Esophagus squamous epithelium (tissue), 5 donors: ENCODE results near the gene KCNC3. TPM values are rescaled to one million over a fixed set of nuclear protein-coding genes. Genes with fewer than 3 reads are reported as not detected.

ENCODE experiments used
- DNase-seq: peaks from one replicate; lab custom pipeline; 2025; lab: John Stamatoyannopoulos, UW
- H3K27ac ChIP-seq, 4 donors: fragments of 200-600 bp; sonication (generic); one replicate each; pipeline ENCODE4 v1.5.1; 2016 to 2019; ENCODE audit warnings: mild to moderate bottlenecking in 1 of 4
- H3K27me3 ChIP-seq, 4 donors: fragments of 200-600 bp; sonication (generic); 1 replicate in 3 of 4; 2 replicates in 1 of 4; pipeline versions ENCODE4 v1.5.1 to v1.6.0; 2017 to 2021; ENCODE audit warnings: antibody characterized with exemption in 1 of 4
- H3K36me3 ChIP-seq, 3 donors: fragments of 200-600 bp; sonication (generic); one replicate each; pipeline ENCODE4 v1.5.1; 2016 to 2019
- H3K4me1 ChIP-seq, 3 donors: fragments of 200-600 bp; sonication (generic); one replicate each; pipeline ENCODE4 v1.5.1; 2017 to 2019
- H3K4me3 ChIP-seq, 4 donors: fragments of 200-600 bp; sonication (generic); 1 replicate in 3 of 4; 2 replicates in 1 of 4; pipeline ENCODE4 v1.5.1; 2016 to 2019; ENCODE audit warnings: mild to moderate bottlenecking in 2 of 4, moderate library complexity in 1 of 4
- H3K9me3 ChIP-seq, 3 donors: fragments of 200-600 bp; sonication (generic); one replicate each; pipeline ENCODE4 v1.5.1; 2016 to 2019
- POLR2A ChIP-seq, 4 donors: fragments of 450-650 bp; IDR thresholded peaks; one replicate each; pipeline ENCODE4 v1.6.1; 2017; ENCODE audit warnings: antibody characterized with exemption in 4 of 4, mild to moderate bottlenecking in 4 of 4, moderate library complexity in 3 of 4
- WGBS, 2 donors: methylation state at CpG; one replicate each; pipeline ENCODE4 v1.1.5; 2018; 5-methylcytosine and 5-hydroxymethylcytosine counted together
- intact Hi-C: fragments of 100-400 bp; cut with DNase I; formaldehyde crosslinking; loops from one replicate; pipeline ENCODE4 v1.15.0; 2022
- total RNA-seq, 4 donors: library from RNA; depleted of rRNA; stranded (reverse); fragments of >200 nt; gene quantifications; one replicate each; pipeline ENCODE4 v1.1.0, GENCODE V29; 2016
- TF ChIP-seq, protein P1 (sequence below), 6 experiments: fragments of 450-650 bp in 4 of 6; fragments of 200-600 bp in 2 of 6; sonication (generic) in 2 of 6; IDR thresholded peaks; one replicate each; pipeline ENCODE4 v1.5.1; 2016 to 2019; ENCODE audit warnings: antibody characterized with exemption in 6 of 6, mild to moderate bottlenecking in 4 of 6, moderate library complexity in 4 of 6
- donor health status: DM: yes; HTN: yes; CAD: no.

KCNC3 gene
- total RNA-seq, 4 donors from 2014 or later, result 0.48 to 0.87 (median 0.57) TPM; not detected in 1

DNA sequence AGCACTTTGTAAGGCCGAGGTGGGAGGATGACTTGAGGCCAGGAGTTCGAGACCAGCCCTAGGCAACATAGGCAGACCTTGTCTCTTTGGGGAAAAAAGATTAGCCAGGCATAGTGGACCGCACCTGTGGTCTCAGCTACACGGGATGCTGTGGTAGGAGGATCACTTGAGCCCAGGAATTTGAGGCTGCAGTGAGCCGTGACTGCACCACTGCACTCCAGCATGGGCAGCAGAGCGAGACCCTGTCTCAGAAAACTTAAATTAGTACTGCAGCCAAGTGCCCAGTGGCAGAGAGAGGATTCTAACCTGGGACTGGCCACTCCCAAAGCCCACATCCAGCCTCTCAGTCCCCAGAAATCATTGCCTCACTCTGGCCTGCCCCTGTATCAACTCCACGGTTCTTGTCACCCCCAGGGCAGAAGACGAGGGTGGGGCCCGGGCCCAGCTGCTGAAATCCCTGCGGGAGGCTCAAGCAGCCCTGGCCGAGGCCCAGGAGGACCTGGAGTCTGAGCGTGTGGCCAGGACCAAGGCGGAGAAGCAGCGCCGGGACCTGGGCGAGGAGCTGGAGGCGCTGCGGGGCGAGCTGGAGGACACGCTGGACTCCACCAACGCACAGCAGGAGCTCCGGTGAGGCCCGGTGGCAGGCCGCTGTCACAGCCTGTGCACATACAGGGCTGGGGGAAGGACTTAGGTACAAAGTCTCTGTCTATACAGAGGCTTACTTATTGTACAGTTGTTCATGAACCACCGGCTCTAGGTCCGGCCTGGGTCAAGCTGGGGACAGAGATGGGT is 53.4 kb downstream of the KCNC3 start:
- Histone ChIP-seq H3K27ac (no peak overlapping the region), H3K4me3 (no peak overlapping the region), H3K9me3 (no peaks in the 10 kb centered on the region), H3K27me3 (peaks cover 0 to 26% (median 0%) of the 10 kb centered on the region in 4 donors), H3K4me1 (no peaks in the 10 kb centered on the region), H3K36me3 (peaks cover 0 to 85% (median 0%) of the 10 kb centered on the region in 3 donors)
- intact Hi-C loops, result no loop called here
- DNase-seq, result no peak
- TF ChIP-seq POLR2A (IDR thresholded peaks at IDR 0.05), result no peak
- TF ChIP-seq, protein P1, sequence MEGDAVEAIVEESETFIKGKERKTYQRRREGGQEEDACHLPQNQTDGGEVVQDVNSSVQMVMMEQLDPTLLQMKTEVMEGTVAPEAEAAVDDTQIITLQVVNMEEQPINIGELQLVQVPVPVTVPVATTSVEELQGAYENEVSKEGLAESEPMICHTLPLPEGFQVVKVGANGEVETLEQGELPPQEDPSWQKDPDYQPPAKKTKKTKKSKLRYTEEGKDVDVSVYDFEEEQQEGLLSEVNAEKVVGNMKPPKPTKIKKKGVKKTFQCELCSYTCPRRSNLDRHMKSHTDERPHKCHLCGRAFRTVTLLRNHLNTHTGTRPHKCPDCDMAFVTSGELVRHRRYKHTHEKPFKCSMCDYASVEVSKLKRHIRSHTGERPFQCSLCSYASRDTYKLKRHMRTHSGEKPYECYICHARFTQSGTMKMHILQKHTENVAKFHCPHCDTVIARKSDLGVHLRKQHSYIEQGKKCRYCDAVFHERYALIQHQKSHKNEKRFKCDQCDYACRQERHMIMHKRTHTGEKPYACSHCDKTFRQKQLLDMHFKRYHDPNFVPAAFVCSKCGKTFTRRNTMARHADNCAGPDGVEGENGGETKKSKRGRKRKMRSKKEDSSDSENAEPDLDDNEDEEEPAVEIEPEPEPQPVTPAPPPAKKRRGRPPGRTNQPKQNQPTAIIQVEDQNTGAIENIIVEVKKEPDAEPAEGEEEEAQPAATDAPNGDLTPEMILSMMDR (IDR thresholded peaks at IDR 0.05), result no peak
- 70 to 74% methylated on average over 7 to 11 of the region's 26 CpGs for WGBS, 2 donors

DNA sequence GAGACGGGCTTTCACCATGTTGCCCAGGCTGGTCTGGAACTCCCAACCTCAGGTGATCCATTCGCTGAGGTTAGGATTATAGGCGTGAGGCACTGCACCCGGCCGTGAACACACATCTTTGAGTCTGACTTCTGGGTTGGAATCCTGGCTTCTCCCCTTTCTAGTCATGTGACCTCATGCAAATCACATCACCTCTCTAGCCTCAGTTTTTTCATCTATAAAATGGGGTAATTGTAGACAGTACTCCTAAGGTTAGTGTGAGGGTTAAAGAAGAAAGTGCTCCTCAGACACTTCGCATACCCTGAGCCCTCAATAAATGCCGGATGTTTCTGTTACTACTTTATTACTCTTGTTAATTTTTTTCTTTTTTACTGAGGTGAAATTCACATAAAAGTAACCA is 55.4 kb downstream of the KCNC3 start:
- H3K9me3 ChIP-seq, result no peaks in the 10 kb centered on the region
- peaks cover 0 to 80% (median 0%) of the 10 kb centered on the region in 3 donors for H3K36me3 ChIP-seq
- WGBS, 2 donors, result 80 to 85% methylated on average over 6 to 7 of the region's 7 CpGs
- H3K27ac ChIP-seq, result no peak overlapping the region
- no peak overlapping the region for H3K4me3 ChIP-seq
- intact Hi-C loops, result no loop called here
- TF ChIP-seq, protein P1 (IDR thresholded peaks at IDR 0.05), result no peak
- TF ChIP-seq POLR2A (IDR thresholded peaks at IDR 0.05), result no peak
- H3K4me1 ChIP-seq, result no peaks in the 10 kb centered on the region
- DNase-seq, result no peak
- peaks cover 0 to 26% (median 0%) of the 10 kb centered on the region in 4 donors for H3K27me3 ChIP-seq

DNA sequence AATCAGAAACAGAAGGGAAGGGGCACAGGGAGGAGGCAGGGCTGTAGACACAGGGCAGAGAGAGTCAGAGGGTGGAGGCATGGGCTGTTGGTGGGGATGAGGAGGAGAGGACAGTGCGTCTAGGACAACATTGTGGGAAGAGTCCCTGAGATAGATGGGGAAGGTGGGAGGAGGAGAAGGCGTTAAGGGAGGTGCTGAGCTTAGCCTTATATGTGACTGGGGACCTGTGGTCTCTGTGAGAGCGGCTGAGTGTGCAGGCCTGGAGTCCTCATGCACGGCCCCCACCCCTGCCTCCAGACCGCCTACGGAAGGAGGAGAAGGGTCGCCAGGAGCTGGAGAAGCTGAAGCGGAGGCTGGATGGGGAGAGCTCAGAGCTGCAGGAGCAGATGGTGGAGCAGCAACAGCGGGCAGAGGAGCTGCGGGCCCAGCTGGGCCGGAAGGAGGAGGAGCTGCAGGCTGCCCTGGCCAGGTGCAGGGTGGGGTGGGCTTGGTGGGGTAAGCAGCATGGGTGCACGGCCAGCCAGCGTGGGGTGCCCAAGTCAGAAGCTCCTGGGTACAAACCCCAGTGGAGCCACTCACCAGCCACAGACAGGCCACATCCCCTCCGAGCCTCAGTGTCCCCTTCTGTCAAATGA is 56.8 kb downstream of the KCNC3 start:
- no peaks in the 10 kb centered on the region for H3K9me3 ChIP-seq
- peaks cover 0 to 76% (median 0%) of the 10 kb centered on the region in 3 donors for H3K36me3 ChIP-seq
- H3K4me3 ChIP-seq, result no peak overlapping the region
- DNase-seq, result no peak
- H3K4me1 ChIP-seq, result no peaks in the 10 kb centered on the region
- 75 to 93% methylated on average over 9 to 11 of the region's 14 CpGs for WGBS, 2 donors
- H3K27ac ChIP-seq, result no peak overlapping the region
- TF ChIP-seq, protein P1 (IDR thresholded peaks at IDR 0.05), result no peak
- TF ChIP-seq POLR2A (IDR thresholded peaks at IDR 0.05), result no peak
- H3K27me3 ChIP-seq, result peaks cover 0 to 30% (median 0%) of the 10 kb centered on the region in 4 donors
- intact Hi-C loops, result no loop called here

DNA sequence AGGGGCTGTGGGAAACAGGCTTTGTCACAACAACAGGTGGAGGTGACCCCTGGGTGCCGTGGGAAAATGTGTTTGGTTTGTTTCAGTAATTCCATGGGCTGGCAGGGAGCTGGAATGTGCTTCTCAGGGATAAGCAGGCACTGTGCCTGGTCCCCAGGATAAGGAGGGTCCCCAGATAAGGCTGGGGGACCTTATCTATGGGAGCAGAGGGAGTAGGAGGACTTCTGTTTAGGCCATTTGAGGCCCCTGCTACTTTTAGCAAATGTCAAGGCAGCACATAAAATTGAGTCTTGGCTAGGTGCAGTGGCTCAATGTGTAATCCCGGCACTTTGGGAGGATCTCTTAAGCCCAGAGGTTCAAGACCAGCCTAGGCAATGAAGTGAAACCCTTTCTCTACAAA is 59.5 kb downstream of the KCNC3 start:
- intact Hi-C loops, result no loop called here
- Histone ChIP-seq H3K27ac (no peak overlapping the region), H3K36me3 (peaks cover 0 to 53% (median 0%) of the 10 kb centered on the region in 3 donors), H3K27me3 (peaks cover 0 to 20% (median 0%) of the 10 kb centered on the region in 4 donors), H3K9me3 (no peaks in the 10 kb centered on the region), H3K4me3 (no peak overlapping the region), H3K4me1 (peaks cover 0 to 20% (median 0%) of the 10 kb centered on the region in 3 donors)
- WGBS, 2 donors, result 61 to 83% methylated on average over 2 of the region's 2 CpGs
- no peak for TF ChIP-seq POLR2A (IDR thresholded peaks at IDR 0.05)
- TF ChIP-seq, protein P1 (IDR thresholded peaks at IDR 0.05), result no peak
- DNase-seq, result no peak

DNA sequence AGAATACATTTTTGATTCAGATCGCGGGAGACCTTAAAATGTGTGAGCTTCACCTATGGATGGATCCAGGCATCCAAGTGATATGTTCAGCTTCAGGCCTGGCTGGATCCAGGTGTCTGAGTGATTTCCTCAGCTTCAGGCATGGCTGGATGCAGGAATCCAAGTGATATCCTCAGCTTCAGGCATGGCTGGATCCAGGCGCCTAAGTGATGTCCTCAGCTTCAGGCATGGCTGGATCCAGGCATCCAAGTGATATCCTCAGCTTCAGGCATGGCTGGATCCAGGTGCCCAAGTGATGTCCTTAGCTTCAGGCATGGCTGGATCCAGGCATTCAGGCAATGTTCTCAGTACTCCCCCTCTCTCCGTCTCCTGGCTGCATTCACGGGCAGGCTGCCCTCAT is 60.7 kb downstream of the KCNC3 start:
- Histone ChIP-seq H3K27ac (no peak overlapping the region), H3K9me3 (no peaks in the 10 kb centered on the region), H3K36me3 (peaks cover 0 to 59% (median 0%) of the 10 kb centered on the region in 3 donors), H3K4me3 (no peak overlapping the region), H3K27me3 (peaks cover 0 to 20% (median 0%) of the 10 kb centered on the region in 4 donors), H3K4me1 (peaks cover 0 to 20% (median 0%) of the 10 kb centered on the region in 3 donors)
- DNase-seq, result no peak
- no peak for TF ChIP-seq POLR2A (IDR thresholded peaks at IDR 0.05)
- TF ChIP-seq, protein P1 (IDR thresholded peaks at IDR 0.05), result no peak
- intact Hi-C loops, result no loop called here
- 83 to 92% methylated on average over 3 to 4 of the region's 5 CpGs for WGBS, 2 donors
